ENCODE results near the gene MCL1. TPM values are rescaled to one million over a fixed set of nuclear protein-coding genes. Genes with fewer than 3 reads are reported as not detected.

Gene MCL1
- total and polyA plus RNA-seq, 10 of the 15 experiments (the other 5 are each of a cell fraction or from before 2014, with no cell fraction given): 18.1 to 148 (median 86.4) TPM

DNA sequence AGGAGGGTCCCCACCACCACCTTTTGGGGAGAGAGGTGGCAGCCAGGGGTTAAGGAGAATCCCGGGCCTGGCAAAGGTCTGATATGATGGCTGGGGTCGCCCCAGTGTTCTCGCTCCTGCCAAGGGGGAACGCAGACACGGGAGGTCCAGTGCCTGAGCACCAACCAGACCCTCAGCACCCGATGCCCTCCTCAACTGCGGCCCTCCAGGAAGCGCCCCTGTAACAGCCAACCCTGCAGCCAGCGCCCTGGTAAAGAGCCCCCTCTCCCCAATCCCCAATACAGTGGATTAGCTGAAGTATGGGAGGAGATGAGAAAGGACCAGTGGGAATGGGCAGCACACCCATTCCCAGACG is 19.8 kb downstream of the MCL1 start (continued):
- TF ChIP-seq CEBPZ (IDR thresholded peaks at IDR 0.05; ENCODE audit: low read depth, low read length): no peak

- POLR2A ChIA-PET: interaction anchor here (0.5 to 10.5 kb wide), 7 partner anchors 10 to 351 kb away, joined by 3 to 95 read pairs (median 4); partner anchors contain the start of genes ENSA and GOLPH3L
- Histone ChIP-seq H3K36me3 (ENCODE audit: control insufficient read depth in 2 of 2, insufficient read depth in 2 of 2, low read length in 1 of 2) (no peaks in the 10 kb centered on the region), H3K4me3 (no peak overlapping the region), H3K9ac (ENCODE audit: control insufficient read depth, insufficient read depth, low read length) (no peak overlapping the region), H3K9me3 (replicated peaks; ENCODE audit: control insufficient read depth, insufficient read depth, low read length) (no peaks in the 10 kb centered on the region), H3K27ac (ENCODE audit: control insufficient read depth, insufficient read depth) (no peak overlapping the region), H4K20me1 (ENCODE audit: control insufficient read depth, insufficient read depth) (no peaks in the 10 kb centered on the region), H2AFZ (ENCODE audit: control insufficient read depth, low read depth, low read length) (no peak overlapping the region), H3K27me3 (replicated peaks in 1 of 2; ENCODE audit: control insufficient read depth in 2 of 2, insufficient read depth in 2 of 2, low read length in 1 of 2) (no peaks in the 10 kb centered on the region), H3K79me2 (ENCODE audit: control insufficient read depth, insufficient read depth, low read length) (peaks cover 18% of the 10 kb centered on the region), H3K4me2 (ENCODE audit: control insufficient read depth, insufficient read depth) (no peak overlapping the region), H3K4me1 (ENCODE audit: control insufficient read depth, insufficient read depth, low read length) (peaks cover 14% of the 10 kb centered on the region)
- BruUV-seq (replicated peaks): no TSS peak
- RAD21 ChIA-PET (ENCODE audit: unreplicated experiment): interaction anchor here (0.7 to 12.1 kb wide), 10 partner anchors 18 to 363 kb away, joined by 3 to 387 read pairs (median 11); partner anchors contain the start of genes CTSS, ENSA, GOLPH3L and MCL1
- 76% methylated on average over 28 of the region's 28 CpGs for WGBS (ENCODE audit: insufficient coverage, insufficient replicate concordance, low lambda C conversion rate, missing lambda C conversion rate)
- TF ChIP-seq BCL11A (IDR thresholded peaks at IDR 0.05; ENCODE audit: low read depth, low read length) (no peak), TCF7 (IDR thresholded peaks at IDR 0.05; ENCODE audit: borderline replicate concordance) (no peak), CEBPB (IDR thresholded peaks at IDR 0.05; ENCODE audit: borderline replicate concordance in 1 of 2, low read depth in 2 of 2, low read length in 2 of 2) (no peak), NFIC (IDR thresholded peaks at IDR 0.05; ENCODE audit: low read depth, low read length) (no peak), CREM (IDR thresholded peaks at IDR 0.05; ENCODE audit: low read depth) (no peak)
- TF ChIP-seq, protein P1, sequence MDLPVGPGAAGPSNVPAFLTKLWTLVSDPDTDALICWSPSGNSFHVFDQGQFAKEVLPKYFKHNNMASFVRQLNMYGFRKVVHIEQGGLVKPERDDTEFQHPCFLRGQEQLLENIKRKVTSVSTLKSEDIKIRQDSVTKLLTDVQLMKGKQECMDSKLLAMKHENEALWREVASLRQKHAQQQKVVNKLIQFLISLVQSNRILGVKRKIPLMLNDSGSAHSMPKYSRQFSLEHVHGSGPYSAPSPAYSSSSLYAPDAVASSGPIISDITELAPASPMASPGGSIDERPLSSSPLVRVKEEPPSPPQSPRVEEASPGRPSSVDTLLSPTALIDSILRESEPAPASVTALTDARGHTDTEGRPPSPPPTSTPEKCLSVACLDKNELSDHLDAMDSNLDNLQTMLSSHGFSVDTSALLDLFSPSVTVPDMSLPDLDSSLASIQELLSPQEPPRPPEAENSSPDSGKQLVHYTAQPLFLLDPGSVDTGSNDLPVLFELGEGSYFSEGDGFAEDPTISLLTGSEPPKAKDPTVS (IDR thresholded peaks at IDR 0.05; ENCODE audit: low read depth, low read length): no peak
- DNase-seq (ENCODE audit: low read depth, low spot score) (no peak), FAIRE-seq (no peak), ATAC-seq (no peak)
- SMC1A ChIA-PET (ENCODE audit: uncharacterized antibody, unreplicated experiment): interaction anchor here (0.6 to 12.5 kb wide), 5 partner anchors 9 to 245 kb away, joined by 3 to 388 read pairs (median 61); partner anchors contain the start of genes ENSA and MCL1
- in situ Hi-C loops (cut with MboI): no loop called here
- CTCF ChIA-PET: interaction anchor here (0.6 to 13.7 kb wide), 32 partner anchors 8 to 437 kb away, joined by 3 to 390 read pairs (median 5); partner anchors contain the start of genes CA14, CTSS, ENSA and GOLPH3L
- intact Hi-C loops (cut with micrococcal nuclease; ENCODE audit: unreplicated experiment): no loop called here
Observed at GRCh38 chr1:150558761-150559655, 20.4 kb downstream of the MCL1 start.
